WTC11 (cell line): ENCODE results near the gene PLD1. TPM values are rescaled to one million over a fixed set of nuclear protein-coding genes. Genes with fewer than 3 reads are reported as not detected.

Experiments used
- ATAC-seq: fragments of 200-7000 bp; cut with Tn5 transposase; 2 replicates; pipeline ENCODE4 v1.10.0; 2021; ENCODE audit warnings: mild to moderate bottlenecking, moderate library complexity
- CTCF ChIA-PET: fragments of 300-600 bp; sonication (Branson Sonifier 250); formaldehyde crosslinking; loops from one replicate; lab custom pipeline; 2021; ENCODE audit warnings: antibody characterized with exemption; lab: Charles Lee
- POLR2A ChIA-PET: fragments of 350-600 bp; sonication (Branson Sonifier 250); formaldehyde crosslinking; loops from one replicate; lab custom pipeline; 2021; ENCODE audit warnings: antibody characterized with exemption; lab: Charles Lee
- DNase-seq: peaks from one replicate; pipeline ENCODE4 v3.0.0; 2021; ENCODE audit warnings: low spot score
- H3K27ac Mint-ChIP-seq: 2 replicates; pipeline ENCODE4 v1.8.0; 2021; ENCODE audit warnings: mixed read lengths
- H3K27me3 Mint-ChIP-seq: 2 replicates; pipeline ENCODE4 v1.8.0; 2021; ENCODE audit warnings: low read depth, mild to moderate bottlenecking, moderate library complexity, mixed read lengths
- H3K36me3 Mint-ChIP-seq: 2 replicates; pipeline ENCODE4 v1.8.0; 2021; ENCODE audit warnings: mixed read lengths
- H3K4me1 Mint-ChIP-seq: 2 replicates; pipeline ENCODE4 v1.8.0; 2022; ENCODE audit warnings: mixed read lengths
- H3K4me3 Mint-ChIP-seq: 2 replicates; pipeline ENCODE4 v1.8.0; 2021; ENCODE audit warnings: mild to moderate bottlenecking, moderate library complexity, mixed read lengths
- H3K9me3 Mint-ChIP-seq: 2 replicates; pipeline ENCODE4 v1.8.0; 2021; ENCODE audit warnings: mixed read lengths
- CBFB ChIP-seq: sonication (generic); formaldehyde crosslinking; IDR thresholded peaks from 2 replicates; pipeline ENCODE4 v1.8.1; 2022; ENCODE audit warnings: mild to moderate bottlenecking, low read depth, missing genetic modification reagents
- CREB1 ChIP-seq: sonication (generic); formaldehyde crosslinking; IDR thresholded peaks from 2 replicates; pipeline ENCODE4 v1.8.0; 2023; ENCODE audit warnings: mild to moderate bottlenecking, missing genetic modification reagents
- ELF4 ChIP-seq: sonication (generic); formaldehyde crosslinking; IDR thresholded peaks from 2 replicates; pipeline ENCODE4 v1.8.1; 2022; ENCODE audit warnings: low read depth, mild to moderate bottlenecking, moderate library complexity, missing genetic modification reagents
- FOXJ3 ChIP-seq: sonication (generic); formaldehyde crosslinking; IDR thresholded peaks from 2 replicates; pipeline ENCODE4 v1.9.0; 2021; ENCODE audit warnings: missing genetic modification reagents, mild to moderate bottlenecking, borderline replicate concordance
- JUN ChIP-seq: sonication (generic); formaldehyde crosslinking; IDR thresholded peaks from 2 replicates; pipeline ENCODE4 v1.8.0; 2023; ENCODE audit warnings: mild to moderate bottlenecking, missing genetic modification reagents
- KAT7 ChIP-seq: sonication (generic); formaldehyde crosslinking; IDR thresholded peaks from 2 replicates; pipeline ENCODE4 v1.8.1; 2023; ENCODE audit warnings: missing genetic modification reagents, mild to moderate bottlenecking, borderline replicate concordance
- NR2C2 ChIP-seq: sonication (generic); formaldehyde crosslinking; IDR thresholded peaks from 2 replicates; pipeline ENCODE4 v1.8.0; 2022; ENCODE audit warnings: mild to moderate bottlenecking, missing genetic modification reagents
- NR3C1 ChIP-seq: sonication (generic); formaldehyde crosslinking; conservative IDR thresholded peaks from 2 replicates; pipeline ENCODE4 v1.8.1; 2023; ENCODE audit warnings: low read depth, mild to moderate bottlenecking, missing genetic modification reagents
- OVOL2 ChIP-seq: fragments of 250-450 bp; sonication (Bioruptor Pico); IDR thresholded peaks from 2 replicates; pipeline ENCODE4 v1.9.0; 2021; ENCODE audit warnings: mild to moderate bottlenecking, borderline replicate concordance
- RORB ChIP-seq: fragments of 250-450 bp; sonication (Bioruptor Pico); IDR thresholded peaks from 2 replicates; pipeline ENCODE4 v1.9.0; 2021; ENCODE audit warnings: mild to moderate bottlenecking
- SMAD3 ChIP-seq: sonication (generic); formaldehyde crosslinking; IDR thresholded peaks from 2 replicates; pipeline ENCODE4 v1.8.0; 2022; ENCODE audit warnings: missing genetic modification reagents, mild to moderate bottlenecking, borderline replicate concordance
- ZNF232 ChIP-seq: sonication (generic); formaldehyde crosslinking; IDR thresholded peaks from 2 replicates; pipeline ENCODE4 v1.8.0; 2022; ENCODE audit warnings: mild to moderate bottlenecking, missing genetic modification reagents
- ZNF263 ChIP-seq: sonication (generic); formaldehyde crosslinking; IDR thresholded peaks from 2 replicates; pipeline ENCODE4 v1.8.1; 2022; ENCODE audit warnings: low read depth, mild to moderate bottlenecking, moderate library complexity, missing genetic modification reagents
- total RNA-seq: library from RNA; stranded (reverse); gene quantifications from 3 replicates; pipeline ENCODE4 v1.2.3, GENCODE V29; 2021
- TF ChIP-seq, protein P1 (sequence below): fragments of 200-600 bp; IDR thresholded peaks from 2 replicates; pipeline ENCODE4 v1.8.0; 2022; ENCODE audit warnings: antibody characterized with exemption
- TF ChIP-seq, protein P2 (sequence below): sonication (generic); formaldehyde crosslinking; IDR thresholded peaks from 2 replicates; pipeline ENCODE4 v1.8.0; 2022; ENCODE audit warnings: mild to moderate bottlenecking, missing genetic modification reagents
- TF ChIP-seq, protein P3 (sequence below): sonication (generic); formaldehyde crosslinking; conservative IDR thresholded peaks from 2 replicates; pipeline ENCODE4 v1.8.1; 2022; ENCODE audit warnings: mild to moderate bottlenecking, missing genetic modification reagents
- TF ChIP-seq, protein P4 (sequence below): sonication (generic); formaldehyde crosslinking; conservative IDR thresholded peaks from 2 replicates; pipeline ENCODE4 v1.8.1; 2023; ENCODE audit warnings: mild to moderate bottlenecking, low read depth, missing genetic modification reagents, moderate library complexity
- TF ChIP-seq, protein P5 (sequence below): sonication (generic); formaldehyde crosslinking; IDR thresholded peaks from 2 replicates; pipeline ENCODE4 v1.8.0; 2022; ENCODE audit warnings: mild to moderate bottlenecking, missing genetic modification reagents
- TF ChIP-seq, protein P6 (sequence below): fragments of 250-450 bp; sonication (Bioruptor Pico); IDR thresholded peaks from 2 replicates; pipeline ENCODE4 v1.9.0; 2021; ENCODE audit warnings: mild to moderate bottlenecking, borderline replicate concordance
- TF ChIP-seq, protein P7 (sequence below): fragments of 250-450 bp; sonication (Bioruptor Pico); IDR thresholded peaks from 2 replicates; pipeline ENCODE4 v1.9.0; 2021; ENCODE audit warnings: mild to moderate bottlenecking
- TF ChIP-seq, protein P8 (sequence below): sonication (generic); formaldehyde crosslinking; IDR thresholded peaks from 2 replicates; pipeline ENCODE4 v1.8.1; 2023; ENCODE audit warnings: mild to moderate bottlenecking, missing genetic modification reagents, moderate library complexity

Gene PLD1
- total RNA-seq, 1 experiment from 2014 or later, result 4.0 TPM

DNA sequence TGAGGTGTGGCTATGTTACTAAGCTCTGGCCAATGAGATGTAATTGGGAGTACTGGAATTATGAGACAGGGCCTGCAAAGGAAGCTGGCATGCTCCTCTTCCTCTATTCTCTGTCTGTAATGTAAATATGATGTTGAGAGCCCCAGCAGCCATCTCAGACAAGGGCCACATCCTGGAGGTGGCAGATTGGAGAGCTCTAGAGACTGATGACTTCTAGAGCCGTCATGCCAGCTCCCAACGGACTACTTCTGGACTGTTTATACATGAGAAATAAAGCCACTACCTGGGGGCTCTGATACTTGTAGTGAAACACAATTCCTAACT, 19.7 kb downstream of the PLD1 start (continued):
- TF ChIP-seq, protein P1, sequence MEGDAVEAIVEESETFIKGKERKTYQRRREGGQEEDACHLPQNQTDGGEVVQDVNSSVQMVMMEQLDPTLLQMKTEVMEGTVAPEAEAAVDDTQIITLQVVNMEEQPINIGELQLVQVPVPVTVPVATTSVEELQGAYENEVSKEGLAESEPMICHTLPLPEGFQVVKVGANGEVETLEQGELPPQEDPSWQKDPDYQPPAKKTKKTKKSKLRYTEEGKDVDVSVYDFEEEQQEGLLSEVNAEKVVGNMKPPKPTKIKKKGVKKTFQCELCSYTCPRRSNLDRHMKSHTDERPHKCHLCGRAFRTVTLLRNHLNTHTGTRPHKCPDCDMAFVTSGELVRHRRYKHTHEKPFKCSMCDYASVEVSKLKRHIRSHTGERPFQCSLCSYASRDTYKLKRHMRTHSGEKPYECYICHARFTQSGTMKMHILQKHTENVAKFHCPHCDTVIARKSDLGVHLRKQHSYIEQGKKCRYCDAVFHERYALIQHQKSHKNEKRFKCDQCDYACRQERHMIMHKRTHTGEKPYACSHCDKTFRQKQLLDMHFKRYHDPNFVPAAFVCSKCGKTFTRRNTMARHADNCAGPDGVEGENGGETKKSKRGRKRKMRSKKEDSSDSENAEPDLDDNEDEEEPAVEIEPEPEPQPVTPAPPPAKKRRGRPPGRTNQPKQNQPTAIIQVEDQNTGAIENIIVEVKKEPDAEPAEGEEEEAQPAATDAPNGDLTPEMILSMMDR, result no peak
- TF ChIP-seq, protein P2, sequence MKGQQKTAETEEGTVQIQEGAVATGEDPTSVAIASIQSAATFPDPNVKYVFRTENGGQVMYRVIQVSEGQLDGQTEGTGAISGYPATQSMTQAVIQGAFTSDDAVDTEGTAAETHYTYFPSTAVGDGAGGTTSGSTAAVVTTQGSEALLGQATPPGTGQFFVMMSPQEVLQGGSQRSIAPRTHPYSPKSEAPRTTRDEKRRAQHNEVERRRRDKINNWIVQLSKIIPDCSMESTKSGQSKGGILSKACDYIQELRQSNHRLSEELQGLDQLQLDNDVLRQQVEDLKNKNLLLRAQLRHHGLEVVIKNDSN, result no peak
- TF ChIP-seq FOXJ3, result no peak
- TF ChIP-seq, protein P3, sequence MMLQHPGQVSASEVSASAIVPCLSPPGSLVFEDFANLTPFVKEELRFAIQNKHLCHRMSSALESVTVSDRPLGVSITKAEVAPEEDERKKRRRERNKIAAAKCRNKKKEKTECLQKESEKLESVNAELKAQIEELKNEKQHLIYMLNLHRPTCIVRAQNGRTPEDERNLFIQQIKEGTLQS, result no peak
- TF ChIP-seq JUN (CRISPR knock-in tag), result no peak
- no peak for TF ChIP-seq ZNF263 (CRISPR knock-in tag)
- TF ChIP-seq CREB1 (CRISPR knock-in tag), result no peak
- no peak for TF ChIP-seq NR3C1 (CRISPR knock-in tag)
- no peak for TF ChIP-seq ZNF232 (CRISPR knock-in tag)
- TF ChIP-seq, protein P4, sequence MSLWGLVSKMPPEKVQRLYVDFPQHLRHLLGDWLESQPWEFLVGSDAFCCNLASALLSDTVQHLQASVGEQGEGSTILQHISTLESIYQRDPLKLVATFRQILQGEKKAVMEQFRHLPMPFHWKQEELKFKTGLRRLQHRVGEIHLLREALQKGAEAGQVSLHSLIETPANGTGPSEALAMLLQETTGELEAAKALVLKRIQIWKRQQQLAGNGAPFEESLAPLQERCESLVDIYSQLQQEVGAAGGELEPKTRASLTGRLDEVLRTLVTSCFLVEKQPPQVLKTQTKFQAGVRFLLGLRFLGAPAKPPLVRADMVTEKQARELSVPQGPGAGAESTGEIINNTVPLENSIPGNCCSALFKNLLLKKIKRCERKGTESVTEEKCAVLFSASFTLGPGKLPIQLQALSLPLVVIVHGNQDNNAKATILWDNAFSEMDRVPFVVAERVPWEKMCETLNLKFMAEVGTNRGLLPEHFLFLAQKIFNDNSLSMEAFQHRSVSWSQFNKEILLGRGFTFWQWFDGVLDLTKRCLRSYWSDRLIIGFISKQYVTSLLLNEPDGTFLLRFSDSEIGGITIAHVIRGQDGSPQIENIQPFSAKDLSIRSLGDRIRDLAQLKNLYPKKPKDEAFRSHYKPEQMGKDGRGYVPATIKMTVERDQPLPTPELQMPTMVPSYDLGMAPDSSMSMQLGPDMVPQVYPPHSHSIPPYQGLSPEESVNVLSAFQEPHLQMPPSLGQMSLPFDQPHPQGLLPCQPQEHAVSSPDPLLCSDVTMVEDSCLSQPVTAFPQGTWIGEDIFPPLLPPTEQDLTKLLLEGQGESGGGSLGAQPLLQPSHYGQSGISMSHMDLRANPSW (CRISPR knock-in tag), result no peak
- no peak for TF ChIP-seq OVOL2 (CRISPR knock-in tag)
- TF ChIP-seq, protein P5, sequence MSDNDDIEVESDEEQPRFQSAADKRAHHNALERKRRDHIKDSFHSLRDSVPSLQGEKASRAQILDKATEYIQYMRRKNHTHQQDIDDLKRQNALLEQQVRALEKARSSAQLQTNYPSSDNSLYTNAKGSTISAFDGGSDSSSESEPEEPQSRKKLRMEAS, result no peak
- TF ChIP-seq KAT7 (CRISPR knock-in tag), result no peak
- no peak for TF ChIP-seq ELF4 (CRISPR knock-in tag)

DNA sequence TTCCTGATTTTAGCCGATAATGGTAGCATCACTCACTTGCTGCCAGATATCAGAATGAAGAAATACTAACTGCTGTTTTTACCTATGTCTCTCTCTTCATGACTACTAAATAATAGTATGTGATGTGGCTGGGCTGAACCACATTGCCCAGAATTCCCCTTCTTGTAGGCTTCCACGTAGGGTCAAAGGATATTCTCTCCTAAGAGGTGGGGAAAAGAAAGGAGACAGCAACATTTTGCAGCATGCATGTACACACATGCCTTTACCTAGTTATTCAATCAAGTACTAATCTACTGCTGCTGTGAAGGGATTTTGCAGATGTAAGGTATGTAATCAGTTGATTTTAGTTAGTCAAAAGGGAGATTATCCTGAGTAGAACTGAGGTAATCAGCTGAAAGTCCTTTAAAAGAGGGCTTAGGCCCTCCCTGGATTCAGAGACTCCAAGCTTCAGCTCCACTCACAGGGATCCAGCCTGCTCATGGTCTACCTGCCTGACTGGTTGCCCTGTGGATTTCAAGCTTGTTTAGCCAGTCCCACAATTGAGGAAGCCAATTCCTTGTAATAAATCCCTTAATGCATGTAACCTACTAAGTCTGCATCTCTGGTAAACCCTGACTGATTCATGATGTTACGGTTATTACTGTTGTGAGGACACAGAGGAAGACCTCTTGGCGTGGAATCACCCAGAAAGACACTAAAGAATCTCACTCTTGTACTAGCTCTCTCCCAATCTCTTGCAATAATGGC, 20.4 kb downstream of the PLD1 start:
- CTCF ChIA-PET, result interaction anchor here (1.1 to 4.7 kb wide), 5 partner anchors 8 to 542 kb away, joined by 3 to 28 read pairs (median 4); no protein-coding TSS in a partner anchor
- ATAC-seq, result no peak
- Mint-ChIP-seq H3K27ac (no peak overlapping the region), H3K4me1 (peaks cover 21% of the 10 kb centered on the region), H3K36me3 (no peaks in the 10 kb centered on the region), H3K9me3 (peaks cover 4% of the 10 kb centered on the region; the same call in 1 of the 2 replicates), H3K27me3 (peaks cover 3% of the 10 kb centered on the region; the same call in 1 of the 2 replicates), H3K4me3 (no peak overlapping the region)
- DNase-seq, result no peak
- POLR2A ChIA-PET, result no interaction called here
- TF ChIP-seq, protein P6, sequence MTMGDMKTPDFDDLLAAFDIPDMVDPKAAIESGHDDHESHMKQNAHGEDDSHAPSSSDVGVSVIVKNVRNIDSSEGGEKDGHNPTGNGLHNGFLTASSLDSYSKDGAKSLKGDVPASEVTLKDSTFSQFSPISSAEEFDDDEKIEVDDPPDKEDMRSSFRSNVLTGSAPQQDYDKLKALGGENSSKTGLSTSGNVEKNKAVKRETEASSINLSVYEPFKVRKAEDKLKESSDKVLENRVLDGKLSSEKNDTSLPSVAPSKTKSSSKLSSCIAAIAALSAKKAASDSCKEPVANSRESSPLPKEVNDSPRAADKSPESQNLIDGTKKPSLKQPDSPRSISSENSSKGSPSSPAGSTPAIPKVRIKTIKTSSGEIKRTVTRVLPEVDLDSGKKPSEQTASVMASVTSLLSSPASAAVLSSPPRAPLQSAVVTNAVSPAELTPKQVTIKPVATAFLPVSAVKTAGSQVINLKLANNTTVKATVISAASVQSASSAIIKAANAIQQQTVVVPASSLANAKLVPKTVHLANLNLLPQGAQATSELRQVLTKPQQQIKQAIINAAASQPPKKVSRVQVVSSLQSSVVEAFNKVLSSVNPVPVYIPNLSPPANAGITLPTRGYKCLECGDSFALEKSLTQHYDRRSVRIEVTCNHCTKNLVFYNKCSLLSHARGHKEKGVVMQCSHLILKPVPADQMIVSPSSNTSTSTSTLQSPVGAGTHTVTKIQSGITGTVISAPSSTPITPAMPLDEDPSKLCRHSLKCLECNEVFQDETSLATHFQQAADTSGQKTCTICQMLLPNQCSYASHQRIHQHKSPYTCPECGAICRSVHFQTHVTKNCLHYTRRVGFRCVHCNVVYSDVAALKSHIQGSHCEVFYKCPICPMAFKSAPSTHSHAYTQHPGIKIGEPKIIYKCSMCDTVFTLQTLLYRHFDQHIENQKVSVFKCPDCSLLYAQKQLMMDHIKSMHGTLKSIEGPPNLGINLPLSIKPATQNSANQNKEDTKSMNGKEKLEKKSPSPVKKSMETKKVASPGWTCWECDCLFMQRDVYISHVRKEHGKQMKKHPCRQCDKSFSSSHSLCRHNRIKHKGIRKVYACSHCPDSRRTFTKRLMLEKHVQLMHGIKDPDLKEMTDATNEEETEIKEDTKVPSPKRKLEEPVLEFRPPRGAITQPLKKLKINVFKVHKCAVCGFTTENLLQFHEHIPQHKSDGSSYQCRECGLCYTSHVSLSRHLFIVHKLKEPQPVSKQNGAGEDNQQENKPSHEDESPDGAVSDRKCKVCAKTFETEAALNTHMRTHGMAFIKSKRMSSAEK, result no peak
- TF ChIP-seq CBFB (CRISPR knock-in tag), result no peak
- TF ChIP-seq, protein P1, result no peak
- TF ChIP-seq, protein P7, sequence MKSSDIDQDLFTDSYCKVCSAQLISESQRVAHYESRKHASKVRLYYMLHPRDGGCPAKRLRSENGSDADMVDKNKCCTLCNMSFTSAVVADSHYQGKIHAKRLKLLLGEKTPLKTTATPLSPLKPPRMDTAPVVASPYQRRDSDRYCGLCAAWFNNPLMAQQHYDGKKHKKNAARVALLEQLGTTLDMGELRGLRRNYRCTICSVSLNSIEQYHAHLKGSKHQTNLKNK (CRISPR knock-in tag), result no peak
- TF ChIP-seq, protein P8, sequence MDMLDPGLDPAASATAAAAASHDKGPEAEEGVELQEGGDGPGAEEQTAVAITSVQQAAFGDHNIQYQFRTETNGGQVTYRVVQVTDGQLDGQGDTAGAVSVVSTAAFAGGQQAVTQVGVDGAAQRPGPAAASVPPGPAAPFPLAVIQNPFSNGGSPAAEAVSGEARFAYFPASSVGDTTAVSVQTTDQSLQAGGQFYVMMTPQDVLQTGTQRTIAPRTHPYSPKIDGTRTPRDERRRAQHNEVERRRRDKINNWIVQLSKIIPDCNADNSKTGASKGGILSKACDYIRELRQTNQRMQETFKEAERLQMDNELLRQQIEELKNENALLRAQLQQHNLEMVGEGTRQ (CRISPR knock-in tag), result no peak
- no peak for TF ChIP-seq NR2C2 (CRISPR knock-in tag)
- TF ChIP-seq SMAD3 (CRISPR knock-in tag), result no peak
- no peak for TF ChIP-seq OVOL2 (CRISPR knock-in tag)
- no peak for TF ChIP-seq RORB
